Skeletal muscle satellite cell (primary cell): ENCODE data around the gene NINJ2.
"Not testable (repeated sequence)": the region's sequence is repeated elsewhere in the genome, so short reads cannot be mapped to it uniquely, and the experiment has no call there.

ENCODE experiments used
- H3K27me3 ChIP-seq: 2 replicates; pipeline ENCODE4 v1.7.0; 2013; ENCODE audit warnings: low read length; ENCODE audit not compliant: control insufficient read depth, insufficient read depth
- H3K36me3 ChIP-seq: 2 replicates; pipeline ENCODE4 v1.7.0; 2013; ENCODE audit warnings: mild to moderate bottlenecking, control low read depth, low read length; ENCODE audit not compliant: insufficient read depth
- H3K4me1 ChIP-seq: 2 replicates; pipeline ENCODE4 v1.7.0; 2013; ENCODE audit warnings: low read length; ENCODE audit not compliant: control insufficient read depth, insufficient read depth
- H3K4me2 ChIP-seq: 2 replicates; pipeline ENCODE4 v1.7.0; 2013; ENCODE audit warnings: mild to moderate bottlenecking, low read length
- H3K4me3 ChIP-seq: 2 replicates; pipeline ENCODE4 v1.7.0; 2013; ENCODE audit warnings: low read length
- H3K9ac ChIP-seq: 2 replicates; pipeline ENCODE4 v1.7.0; 2013; ENCODE audit warnings: mild to moderate bottlenecking, low read depth, low read length, moderate library complexity
- H3K9me3 ChIP-seq: replicated peaks from 2 replicates; pipeline ENCODE4 v1.7.0; 2013; ENCODE audit warnings: mild to moderate bottlenecking, control low read depth, low read length

The NINJ2 gene

GRCh38 chr12:638953-639557, 24.2 kb downstream of the NINJ2 start:
- Histone ChIP-seq H3K4me2 (no peak overlapping the region), H3K36me3 (no peaks in the 10 kb centered on the region), H3K4me3 (no peak overlapping the region), H3K9me3 (no peaks in the 10 kb centered on the region), H3K9ac (no peak overlapping the region), H3K4me1 (peaks cover 12% of the 10 kb centered on the region), H3K27me3 (no peaks in the 10 kb centered on the region)

GRCh38 chr12:636632-637031, 26.6 kb downstream of the NINJ2 start:
- no peak overlapping the region for H3K9ac ChIP-seq
- H3K9me3 ChIP-seq, result no peaks in the 10 kb centered on the region
- H3K4me2 ChIP-seq, result no peak overlapping the region
- no peak overlapping the region for H3K4me3 ChIP-seq
- peaks cover 14% of the 10 kb centered on the region for H3K4me1 ChIP-seq
- no peaks in the 10 kb centered on the region for H3K27me3 ChIP-seq
- no peaks in the 10 kb centered on the region for H3K36me3 ChIP-seq

GRCh38 chr12:633731-634130, 29.5 kb downstream of the NINJ2 start:
- Histone ChIP-seq H3K9me3 (no peaks in the 10 kb centered on the region), H3K9ac (no peak overlapping the region), H3K4me1 (peaks cover 17% of the 10 kb centered on the region), H3K4me2 (no peak overlapping the region), H3K4me3 (no peak overlapping the region), H3K36me3 (no peaks in the 10 kb centered on the region), H3K27me3 (no peaks in the 10 kb centered on the region)

GRCh38 chr12:632102-632696, 31.0 kb downstream of the NINJ2 start:
- Histone ChIP-seq H3K36me3 (no peaks in the 10 kb centered on the region), H3K4me1 (peaks cover 17% of the 10 kb centered on the region), H3K4me2 (peak overlapping the region; percentile 63), H3K9me3 (no peaks in the 10 kb centered on the region), H3K27me3 (no peaks in the 10 kb centered on the region), H3K4me3 (peak overlapping the region; percentile 3), H3K9ac (peak overlapping the region; percentile 47)

- no peaks in the 10 kb centered on the region for H3K9me3 ChIP-seq
- no peak overlapping the region for H3K4me2 ChIP-seq
- H3K9ac ChIP-seq, result no peak overlapping the region
- H3K27me3 ChIP-seq, result no peaks in the 10 kb centered on the region
- H3K36me3 ChIP-seq, result no peaks in the 10 kb centered on the region
- H3K4me1 ChIP-seq, result peaks cover 17% of the 10 kb centered on the region
- H3K4me3 ChIP-seq, result no peak overlapping the region
Observed at GRCh38 chr12:630656-631632, 32.3 kb downstream of the NINJ2 start.

- H3K4me2 ChIP-seq, H3K27me3 ChIP-seq, H3K9me3 ChIP-seq, H3K36me3 ChIP-seq, H3K4me3 ChIP-seq, H3K9ac ChIP-seq: not testable (repeated sequence)
- peaks cover 17% of the 10 kb centered on the region for H3K4me1 ChIP-seq
Observed at GRCh38 chr12:628742-629078, 34.5 kb downstream of the NINJ2 start.

- no peaks in the 10 kb centered on the region for H3K27me3 ChIP-seq
- H3K9ac ChIP-seq, result no peak overlapping the region
- H3K4me3 ChIP-seq, result no peak overlapping the region
- H3K4me1 ChIP-seq, result peaks cover 17% of the 10 kb centered on the region
- no peak overlapping the region for H3K4me2 ChIP-seq
- H3K9me3 ChIP-seq, result no peaks in the 10 kb centered on the region
- no peaks in the 10 kb centered on the region for H3K36me3 ChIP-seq
Observed at GRCh38 chr12:627863-628741, 35.1 kb downstream of the NINJ2 start.

GRCh38 chr12:627285-627684, 36.0 kb downstream of the NINJ2 start:
- H3K27me3 ChIP-seq, result no peaks in the 10 kb centered on the region
- H3K4me2 ChIP-seq, result no peak overlapping the region
- no peak overlapping the region for H3K9ac ChIP-seq
- no peaks in the 10 kb centered on the region for H3K9me3 ChIP-seq
- H3K4me1 ChIP-seq, result peaks cover 9% of the 10 kb centered on the region
- no peak overlapping the region for H3K4me3 ChIP-seq
- no peaks in the 10 kb centered on the region for H3K36me3 ChIP-seq

- no peak overlapping the region for H3K9ac ChIP-seq
- H3K9me3 ChIP-seq, result no peaks in the 10 kb centered on the region
- no peaks in the 10 kb centered on the region for H3K36me3 ChIP-seq
- no peaks in the 10 kb centered on the region for H3K4me1 ChIP-seq
- no peaks in the 10 kb centered on the region for H3K27me3 ChIP-seq
- H3K4me2 ChIP-seq, result no peak overlapping the region
- H3K4me3 ChIP-seq, result no peak overlapping the region
Observed at GRCh38 chr12:625998-626397, 37.2 kb downstream of the NINJ2 start.

- Histone ChIP-seq H3K9me3 (no peaks in the 10 kb centered on the region), H3K4me2 (no peak overlapping the region), H3K36me3 (no peaks in the 10 kb centered on the region)
Observed at GRCh38 chr12:623865-624372, 39.3 kb downstream of the NINJ2 start.

More at GRCh38 chr12:623865-624372, 39.3 kb downstream of the NINJ2 start:
- Histone ChIP-seq H3K4me3 (no peak overlapping the region), H3K27me3 (no peaks in the 10 kb centered on the region), H3K9ac (no peak overlapping the region), H3K4me1 (no peaks in the 10 kb centered on the region)
